Astrocyte (in vitro differentiated cells and primary cell): ENCODE results near the gene WDR35.

Experiments used
- EZH2 ChIP-seq: IDR thresholded peaks from 2 replicates; pipeline ENCODE4 v1.6.1; 2012; ENCODE audit warnings: mild to moderate bottlenecking, low read length, inconsistent platforms; ENCODE audit not compliant: insufficient read depth
- TF ChIP-seq, protein P1 (sequence below): IDR thresholded peaks from 2 replicates; pipeline ENCODE4 v1.5.1; 2011; ENCODE audit warnings: low read depth, mild to moderate bottlenecking, inconsistent platforms, low read length, moderate library complexity; ENCODE audit not compliant: insufficient read depth

DNA sequence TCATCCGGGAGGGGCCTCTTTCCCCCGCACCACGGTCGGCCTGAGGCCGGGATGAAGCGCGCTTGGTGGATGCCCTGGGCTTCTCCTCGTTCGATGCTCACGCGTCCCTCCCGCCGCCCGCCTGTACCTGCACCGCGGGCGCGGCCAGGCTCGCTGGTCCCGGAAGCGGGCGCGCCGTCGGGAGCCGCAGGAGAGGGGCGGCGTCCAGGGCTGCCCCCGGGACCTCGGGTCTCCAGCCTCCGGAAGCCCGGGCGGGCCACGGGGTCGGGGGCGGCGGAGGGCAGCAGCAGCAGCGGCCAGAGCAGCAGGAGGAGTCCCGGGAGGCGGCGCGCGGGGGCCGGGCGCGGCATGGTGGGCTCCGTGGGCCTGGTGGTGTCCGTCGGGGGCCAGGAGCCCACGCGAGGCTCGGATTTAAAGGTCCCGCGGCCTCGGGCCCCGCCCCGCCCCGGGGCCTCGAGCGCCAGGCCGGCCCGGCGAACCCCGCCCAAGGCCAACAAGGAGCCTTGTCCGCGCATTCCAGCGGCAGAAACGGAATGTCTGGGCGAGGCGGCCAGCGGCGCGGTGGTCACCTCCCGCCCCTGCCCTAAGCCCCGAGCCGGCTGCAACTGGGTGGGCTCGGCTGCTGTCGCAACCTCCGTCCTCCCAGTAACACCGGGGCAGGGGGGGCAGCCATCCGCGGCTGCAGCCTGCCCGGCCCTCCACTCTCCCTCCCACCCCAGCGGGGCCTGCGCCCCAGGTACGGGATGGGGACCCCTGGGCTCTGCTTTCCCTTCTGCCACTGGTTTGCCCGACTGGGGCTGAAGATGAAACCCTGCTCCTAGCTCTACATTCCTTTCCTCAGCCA, 22.6 kb upstream of the WDR35 start, which contains the start of gene MATN3:
- TF ChIP-seq, protein P1, sequence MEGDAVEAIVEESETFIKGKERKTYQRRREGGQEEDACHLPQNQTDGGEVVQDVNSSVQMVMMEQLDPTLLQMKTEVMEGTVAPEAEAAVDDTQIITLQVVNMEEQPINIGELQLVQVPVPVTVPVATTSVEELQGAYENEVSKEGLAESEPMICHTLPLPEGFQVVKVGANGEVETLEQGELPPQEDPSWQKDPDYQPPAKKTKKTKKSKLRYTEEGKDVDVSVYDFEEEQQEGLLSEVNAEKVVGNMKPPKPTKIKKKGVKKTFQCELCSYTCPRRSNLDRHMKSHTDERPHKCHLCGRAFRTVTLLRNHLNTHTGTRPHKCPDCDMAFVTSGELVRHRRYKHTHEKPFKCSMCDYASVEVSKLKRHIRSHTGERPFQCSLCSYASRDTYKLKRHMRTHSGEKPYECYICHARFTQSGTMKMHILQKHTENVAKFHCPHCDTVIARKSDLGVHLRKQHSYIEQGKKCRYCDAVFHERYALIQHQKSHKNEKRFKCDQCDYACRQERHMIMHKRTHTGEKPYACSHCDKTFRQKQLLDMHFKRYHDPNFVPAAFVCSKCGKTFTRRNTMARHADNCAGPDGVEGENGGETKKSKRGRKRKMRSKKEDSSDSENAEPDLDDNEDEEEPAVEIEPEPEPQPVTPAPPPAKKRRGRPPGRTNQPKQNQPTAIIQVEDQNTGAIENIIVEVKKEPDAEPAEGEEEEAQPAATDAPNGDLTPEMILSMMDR: no peak
- peak; percentile 34 for TF ChIP-seq EZH2
